Esophagus squamous epithelium (tissue), 5 donors: Measurements from ENCODE around the gene SPATA33. TPM values are rescaled to one million over a fixed set of nuclear protein-coding genes. Genes with fewer than 3 reads are reported as not detected.

Experiments used
- DNase-seq: peaks from one replicate; lab custom pipeline; 2025; lab: John Stamatoyannopoulos, UW
- H3K27ac ChIP-seq, 4 donors: fragments of 200-600 bp; sonication (generic); one replicate each; pipeline ENCODE4 v1.5.1; 2016 to 2019; ENCODE audit warnings: mild to moderate bottlenecking in 1 of 4
- H3K27me3 ChIP-seq, 4 donors: fragments of 200-600 bp; sonication (generic); 1 replicate in 3 of 4; 2 replicates in 1 of 4; pipeline versions ENCODE4 v1.5.1 to v1.6.0; 2017 to 2021; ENCODE audit warnings: antibody characterized with exemption in 1 of 4
- H3K36me3 ChIP-seq, 3 donors: fragments of 200-600 bp; sonication (generic); one replicate each; pipeline ENCODE4 v1.5.1; 2016 to 2019
- H3K4me1 ChIP-seq, 3 donors: fragments of 200-600 bp; sonication (generic); one replicate each; pipeline ENCODE4 v1.5.1; 2017 to 2019
- H3K4me3 ChIP-seq, 4 donors: fragments of 200-600 bp; sonication (generic); 1 replicate in 3 of 4; 2 replicates in 1 of 4; pipeline ENCODE4 v1.5.1; 2016 to 2019; ENCODE audit warnings: mild to moderate bottlenecking in 2 of 4, moderate library complexity in 1 of 4
- H3K9me3 ChIP-seq, 3 donors: fragments of 200-600 bp; sonication (generic); one replicate each; pipeline ENCODE4 v1.5.1; 2016 to 2019
- POLR2A ChIP-seq, 4 donors: fragments of 450-650 bp; IDR thresholded peaks; one replicate each; pipeline ENCODE4 v1.6.1; 2017; ENCODE audit warnings: antibody characterized with exemption in 4 of 4, mild to moderate bottlenecking in 4 of 4, moderate library complexity in 3 of 4
- WGBS, 2 donors: methylation state at CpG; one replicate each; pipeline ENCODE4 v1.1.5; 2018; 5-methylcytosine and 5-hydroxymethylcytosine counted together
- intact Hi-C: fragments of 100-400 bp; cut with DNase I; formaldehyde crosslinking; loops from one replicate; pipeline ENCODE4 v1.15.0; 2022
- total RNA-seq, 4 donors: library from RNA; depleted of rRNA; stranded (reverse); fragments of >200 nt; gene quantifications; one replicate each; pipeline ENCODE4 v1.1.0, GENCODE V29; 2016
- TF ChIP-seq, protein P1 (sequence below), 6 experiments: fragments of 450-650 bp in 4 of 6; fragments of 200-600 bp in 2 of 6; sonication (generic) in 2 of 6; IDR thresholded peaks; one replicate each; pipeline ENCODE4 v1.5.1; 2016 to 2019; ENCODE audit warnings: antibody characterized with exemption in 6 of 6, mild to moderate bottlenecking in 4 of 6, moderate library complexity in 4 of 6
- donor health status: DM: yes; HTN: yes; CAD: no.

Gene SPATA33
- total RNA-seq, 4 donors from 2014 or later: 1.8 to 4.9 (median 2.8) TPM

- 88 to 92% methylated on average over 4 of the region's 11 CpGs for WGBS, 2 donors
- H3K36me3 ChIP-seq: peaks cover 8 to 57% (median 23%) of the 10 kb centered on the region in 3 donors
Observed at GRCh38 chr16:89645122-89645521, 12.5 kb upstream of the SPATA33 start.

DNA sequence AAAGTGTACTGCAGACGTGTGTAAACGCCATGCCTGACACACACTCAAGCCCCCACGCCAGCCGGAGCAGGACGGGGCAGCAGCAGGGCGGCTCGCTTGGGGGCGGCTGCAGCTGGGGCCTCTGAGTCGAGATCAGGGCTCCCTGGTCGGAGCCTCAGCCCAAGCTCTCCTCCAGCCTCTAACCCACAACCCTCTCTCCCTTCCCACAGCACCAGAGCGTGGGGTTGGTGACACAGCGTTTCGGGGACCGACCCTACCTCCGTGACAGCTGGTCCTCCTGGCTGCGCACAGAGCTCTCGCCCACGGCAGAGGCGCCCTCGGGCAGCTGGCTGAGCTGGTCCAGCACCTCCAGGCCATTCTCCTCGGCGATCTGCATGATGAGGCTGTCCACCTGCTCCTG, 11.4 kb upstream of the SPATA33 start:
- TF ChIP-seq, protein P1, sequence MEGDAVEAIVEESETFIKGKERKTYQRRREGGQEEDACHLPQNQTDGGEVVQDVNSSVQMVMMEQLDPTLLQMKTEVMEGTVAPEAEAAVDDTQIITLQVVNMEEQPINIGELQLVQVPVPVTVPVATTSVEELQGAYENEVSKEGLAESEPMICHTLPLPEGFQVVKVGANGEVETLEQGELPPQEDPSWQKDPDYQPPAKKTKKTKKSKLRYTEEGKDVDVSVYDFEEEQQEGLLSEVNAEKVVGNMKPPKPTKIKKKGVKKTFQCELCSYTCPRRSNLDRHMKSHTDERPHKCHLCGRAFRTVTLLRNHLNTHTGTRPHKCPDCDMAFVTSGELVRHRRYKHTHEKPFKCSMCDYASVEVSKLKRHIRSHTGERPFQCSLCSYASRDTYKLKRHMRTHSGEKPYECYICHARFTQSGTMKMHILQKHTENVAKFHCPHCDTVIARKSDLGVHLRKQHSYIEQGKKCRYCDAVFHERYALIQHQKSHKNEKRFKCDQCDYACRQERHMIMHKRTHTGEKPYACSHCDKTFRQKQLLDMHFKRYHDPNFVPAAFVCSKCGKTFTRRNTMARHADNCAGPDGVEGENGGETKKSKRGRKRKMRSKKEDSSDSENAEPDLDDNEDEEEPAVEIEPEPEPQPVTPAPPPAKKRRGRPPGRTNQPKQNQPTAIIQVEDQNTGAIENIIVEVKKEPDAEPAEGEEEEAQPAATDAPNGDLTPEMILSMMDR (IDR thresholded peaks at IDR 0.05): no peak
- TF ChIP-seq POLR2A (IDR thresholded peaks at IDR 0.05): no peak

More at GRCh38 chr16:89645122-89645521, 12.5 kb upstream of the SPATA33 start:
- no peak for DNase-seq
- peaks cover 0 to 15% (median 8%) of the 10 kb centered on the region in 3 donors for H3K4me1 ChIP-seq
- H3K4me3 ChIP-seq: no peak overlapping the region
- intact Hi-C loops: no loop called here
- TF ChIP-seq, protein P1 (IDR thresholded peaks at IDR 0.05): no peak
- no peak for TF ChIP-seq POLR2A (IDR thresholded peaks at IDR 0.05)
- H3K9me3 ChIP-seq: no peaks in the 10 kb centered on the region
- H3K27ac ChIP-seq: no peak overlapping the region
- H3K27me3 ChIP-seq: peaks cover 0 to 6% (median 0%) of the 10 kb centered on the region in 4 donors

GRCh38 chr16:89646906-89647305, 10.7 kb upstream of the SPATA33 start:
- Histone ChIP-seq H3K4me1 (no peaks in the 10 kb centered on the region), H3K4me3 (no peak overlapping the region), H3K27ac (no peak overlapping the region), H3K27me3 (no peaks in the 10 kb centered on the region), H3K9me3 (no peaks in the 10 kb centered on the region), H3K36me3 (peaks cover 10 to 75% (median 23%) of the 10 kb centered on the region in 3 donors)
- no peak for DNase-seq
- TF ChIP-seq, protein P1 (IDR thresholded peaks at IDR 0.05): no peak
- TF ChIP-seq POLR2A (IDR thresholded peaks at IDR 0.05): no peak
- intact Hi-C loops: no loop called here
- 40 to 78% methylated on average over 1 to 7 of the region's 12 CpGs for WGBS, 2 donors

More for the DNA sequence above, 11.4 kb upstream of the SPATA33 start:
- H3K27ac ChIP-seq: no peak overlapping the region
- 87% methylated on average over 11 of the region's 22 CpGs; no CpG with 5 or more reads in 1 of the 2 donors for WGBS, 2 donors
- H3K9me3 ChIP-seq: no peaks in the 10 kb centered on the region
- peaks cover 0 to 6% (median 0%) of the 10 kb centered on the region in 3 donors for H3K4me1 ChIP-seq
- no peak overlapping the region for H3K4me3 ChIP-seq
- no peaks in the 10 kb centered on the region for H3K27me3 ChIP-seq
- H3K36me3 ChIP-seq: peaks cover 8 to 68% (median 23%) of the 10 kb centered on the region in 3 donors
- intact Hi-C loops: no loop called here
- DNase-seq: no peak

- TF ChIP-seq, protein P1 (IDR thresholded peaks at IDR 0.05): no peak
- TF ChIP-seq POLR2A (IDR thresholded peaks at IDR 0.05): no peak
- Histone ChIP-seq H3K4me3 (no peak overlapping the region), H3K4me1 (peaks cover 3 to 11% (median 4%) of the 10 kb centered on the region in 3 donors), H3K27me3 (no peaks in the 10 kb centered on the region), H3K9me3 (no peaks in the 10 kb centered on the region), H3K27ac (no peak overlapping the region), H3K36me3 (peaks cover 4 to 70% (median 8%) of the 10 kb centered on the region in 3 donors)
- no peak for DNase-seq
- WGBS, 2 donors: 86 to 88% methylated on average over 4 to 15 of the region's 15 CpGs
- intact Hi-C loops: no loop called here
Observed at GRCh38 chr16:89651584-89651983, 6.1 kb upstream of the SPATA33 start.

DNA sequence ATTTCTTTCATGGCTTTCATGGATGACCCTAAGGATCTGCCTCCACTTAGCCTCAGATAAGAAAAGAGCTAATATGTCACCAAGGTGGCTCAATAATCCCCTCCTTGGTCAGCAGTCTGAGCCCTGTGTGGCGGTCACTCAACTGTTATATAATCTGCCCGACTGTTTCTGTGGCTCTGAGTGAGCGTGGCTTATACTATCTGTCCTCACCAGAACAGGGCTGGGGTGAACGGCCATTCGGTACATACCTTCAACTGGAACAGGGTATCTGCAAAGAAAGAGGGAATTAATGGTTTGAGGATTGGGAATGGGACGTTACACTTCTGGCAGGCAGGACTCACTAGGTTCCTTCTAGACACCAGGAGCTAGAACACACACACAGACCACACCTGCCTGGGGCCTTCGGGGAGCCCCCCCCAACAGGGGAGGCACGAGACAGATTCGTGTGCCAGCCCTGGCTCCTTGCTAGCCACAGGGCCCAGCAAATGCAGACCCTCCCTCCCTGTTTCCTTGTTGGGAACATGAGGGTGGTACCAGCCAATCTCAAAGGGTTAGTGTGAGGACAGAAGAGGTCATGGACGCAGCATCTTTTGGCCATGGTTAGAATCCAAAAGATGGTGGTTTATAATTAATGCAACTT, 3.9 kb upstream of the SPATA33 start:
- TF ChIP-seq, protein P1 (IDR thresholded peaks at IDR 0.05): no peak
- TF ChIP-seq POLR2A (IDR thresholded peaks at IDR 0.05): no peak
- H3K36me3 ChIP-seq: peaks cover 0 to 55% (median 4%) of the 10 kb centered on the region in 3 donors
- intact Hi-C loops: no loop called here
- H3K4me3 ChIP-seq: no peak overlapping the region
- H3K4me1 ChIP-seq: peaks cover 11 to 25% (median 15%) of the 10 kb centered on the region in 3 donors
- no peaks in the 10 kb centered on the region for H3K9me3 ChIP-seq
- WGBS, 2 donors: 86 to 87% methylated on average over 9 to 10 of the region's 10 CpGs
- no peaks in the 10 kb centered on the region for H3K27me3 ChIP-seq
- no peak overlapping the region for H3K27ac ChIP-seq
- DNase-seq: no peak
